ENCODE results near the gene CERS2.

Gene CERS2

DNA sequence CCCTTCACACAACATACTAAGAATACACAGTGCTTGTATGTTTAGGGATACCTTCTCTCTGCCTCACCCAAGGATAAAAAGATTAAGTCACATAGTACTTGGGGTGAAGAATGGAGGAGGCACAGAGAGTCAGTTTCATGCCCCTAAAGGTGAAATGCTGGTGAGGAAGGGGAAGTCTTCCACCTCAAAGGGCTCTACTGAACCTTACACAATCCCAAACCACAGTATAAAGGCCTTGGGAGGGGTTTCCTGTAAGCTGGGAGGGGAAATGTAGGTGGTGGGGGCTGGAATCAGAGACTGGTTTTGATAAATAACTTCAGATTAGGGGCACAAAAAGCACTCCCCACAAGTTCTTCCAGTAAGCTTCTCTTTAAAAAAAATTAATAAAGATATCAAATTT is 28.5 kb upstream of the CERS2 start:
- DNase-seq (ENCODE audit: low read depth) = no peak
- no peak overlapping the region for H3K4me3 ChIP-seq (ENCODE audit: control insufficient read depth, low read depth, low read length)
- TF ChIP-seq, protein P1, sequence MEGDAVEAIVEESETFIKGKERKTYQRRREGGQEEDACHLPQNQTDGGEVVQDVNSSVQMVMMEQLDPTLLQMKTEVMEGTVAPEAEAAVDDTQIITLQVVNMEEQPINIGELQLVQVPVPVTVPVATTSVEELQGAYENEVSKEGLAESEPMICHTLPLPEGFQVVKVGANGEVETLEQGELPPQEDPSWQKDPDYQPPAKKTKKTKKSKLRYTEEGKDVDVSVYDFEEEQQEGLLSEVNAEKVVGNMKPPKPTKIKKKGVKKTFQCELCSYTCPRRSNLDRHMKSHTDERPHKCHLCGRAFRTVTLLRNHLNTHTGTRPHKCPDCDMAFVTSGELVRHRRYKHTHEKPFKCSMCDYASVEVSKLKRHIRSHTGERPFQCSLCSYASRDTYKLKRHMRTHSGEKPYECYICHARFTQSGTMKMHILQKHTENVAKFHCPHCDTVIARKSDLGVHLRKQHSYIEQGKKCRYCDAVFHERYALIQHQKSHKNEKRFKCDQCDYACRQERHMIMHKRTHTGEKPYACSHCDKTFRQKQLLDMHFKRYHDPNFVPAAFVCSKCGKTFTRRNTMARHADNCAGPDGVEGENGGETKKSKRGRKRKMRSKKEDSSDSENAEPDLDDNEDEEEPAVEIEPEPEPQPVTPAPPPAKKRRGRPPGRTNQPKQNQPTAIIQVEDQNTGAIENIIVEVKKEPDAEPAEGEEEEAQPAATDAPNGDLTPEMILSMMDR (conservative IDR thresholded peaks at IDR 0.05; ENCODE audit: control insufficient read depth, insufficient read depth, low read depth, low read length) = no peak

DNA sequence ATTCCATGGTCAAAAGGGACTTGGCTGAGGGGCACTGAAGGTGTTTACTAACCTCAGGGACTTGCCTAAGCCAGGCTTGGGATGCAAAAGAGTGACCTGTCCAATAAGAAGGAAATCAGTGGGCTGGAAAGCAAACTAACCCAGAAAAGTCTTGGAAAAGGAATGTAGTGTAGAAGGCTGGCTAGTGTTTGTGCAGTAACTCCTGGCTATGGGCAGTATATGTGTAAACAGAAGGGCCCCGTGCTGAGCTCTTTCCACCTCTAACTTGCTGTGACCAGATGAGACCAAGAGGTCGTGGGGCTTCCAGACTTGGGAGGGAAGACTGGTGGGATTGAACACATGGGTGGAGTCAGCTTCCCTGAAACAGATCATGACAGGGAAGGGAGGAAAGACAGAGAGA is 28.0 kb upstream of the CERS2 start:
- DNase-seq (ENCODE audit: low read depth) = no peak
- no peak overlapping the region for H3K4me3 ChIP-seq (ENCODE audit: control insufficient read depth, low read depth, low read length)
- TF ChIP-seq, protein P1 (conservative IDR thresholded peaks at IDR 0.05; ENCODE audit: control insufficient read depth, insufficient read depth, low read depth, low read length) = no peak

DNA sequence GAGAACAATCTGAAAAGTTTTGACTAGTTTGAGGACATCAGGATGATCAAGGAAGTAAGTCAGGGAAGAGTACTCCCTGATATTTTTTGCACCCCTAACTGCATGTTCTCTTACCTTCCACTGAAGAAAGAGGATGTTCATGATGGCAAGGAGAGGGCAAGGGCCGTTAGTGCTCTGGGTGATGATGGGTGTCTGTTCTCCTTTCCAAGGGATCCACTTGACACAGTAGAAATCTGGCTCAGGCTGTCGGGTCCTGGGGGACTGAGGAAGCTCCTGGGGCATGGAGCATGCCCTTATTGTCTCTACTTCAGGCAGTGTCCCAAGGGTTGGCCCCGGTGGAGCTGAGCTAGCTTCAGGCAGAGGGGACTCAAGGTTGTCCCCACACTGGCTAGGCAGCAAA is 27.4 kb upstream of the CERS2 start:
- H3K4me3 ChIP-seq (ENCODE audit: control insufficient read depth, low read depth, low read length) = no peak overlapping the region
- TF ChIP-seq, protein P1 (conservative IDR thresholded peaks at IDR 0.05; ENCODE audit: control insufficient read depth, insufficient read depth, low read depth, low read length) = no peak

DNA sequence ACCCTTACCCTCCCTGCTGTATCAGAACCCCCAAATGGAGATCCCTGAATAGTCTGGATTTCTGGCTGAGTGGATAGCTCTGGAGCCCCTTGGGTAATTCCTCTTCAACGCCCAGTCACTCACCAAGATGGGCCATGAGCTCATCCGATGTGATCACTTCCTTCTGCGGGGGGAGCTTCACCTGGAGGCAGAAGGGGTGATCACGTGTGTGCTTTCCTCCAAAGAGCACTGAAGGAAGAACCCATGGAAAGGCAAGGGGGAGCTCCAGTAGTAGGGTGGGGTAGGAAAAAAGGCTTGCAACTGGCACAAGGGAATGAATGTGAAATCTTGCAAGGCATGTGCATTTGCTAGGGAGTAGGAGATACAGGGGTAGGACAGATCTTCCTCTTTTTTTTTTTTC is 27.0 kb upstream of the CERS2 start:
- TF ChIP-seq, protein P1 (conservative IDR thresholded peaks at IDR 0.05; ENCODE audit: control insufficient read depth, insufficient read depth, low read depth, low read length) = no peak
- DNase-seq (ENCODE audit: low read depth) = no peak
- no peak overlapping the region for H3K4me3 ChIP-seq (ENCODE audit: control insufficient read depth, low read depth, low read length)

More for the DNA sequence above, 27.4 kb upstream of the CERS2 start:
- DNase-seq (ENCODE audit: low read depth) = no peak

DNA sequence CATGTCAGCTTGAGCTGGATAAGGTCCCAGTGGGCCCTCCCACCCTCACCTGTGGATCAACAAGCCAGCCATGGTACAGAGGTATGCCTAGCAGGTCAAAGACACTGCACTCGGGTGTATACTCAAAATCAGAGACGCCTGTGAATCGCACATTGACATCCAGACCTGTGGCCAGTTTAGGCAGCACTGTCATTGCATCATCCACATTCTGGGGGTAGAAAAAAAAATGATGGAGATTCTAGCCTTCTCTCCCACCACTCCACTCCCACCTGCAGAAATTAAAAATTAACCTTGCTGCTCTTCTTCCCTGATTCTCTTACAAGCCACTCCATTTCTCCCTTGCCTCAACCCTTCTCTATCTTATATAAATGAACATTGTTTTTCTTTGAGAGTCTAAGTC is 25.8 kb upstream of the CERS2 start:
- DNase-seq (ENCODE audit: low read depth) = no peak
- TF ChIP-seq, protein P1 (conservative IDR thresholded peaks at IDR 0.05; ENCODE audit: control insufficient read depth, insufficient read depth, low read depth, low read length) = no peak
- no peak overlapping the region for H3K4me3 ChIP-seq (ENCODE audit: control insufficient read depth, low read depth, low read length)

DNA sequence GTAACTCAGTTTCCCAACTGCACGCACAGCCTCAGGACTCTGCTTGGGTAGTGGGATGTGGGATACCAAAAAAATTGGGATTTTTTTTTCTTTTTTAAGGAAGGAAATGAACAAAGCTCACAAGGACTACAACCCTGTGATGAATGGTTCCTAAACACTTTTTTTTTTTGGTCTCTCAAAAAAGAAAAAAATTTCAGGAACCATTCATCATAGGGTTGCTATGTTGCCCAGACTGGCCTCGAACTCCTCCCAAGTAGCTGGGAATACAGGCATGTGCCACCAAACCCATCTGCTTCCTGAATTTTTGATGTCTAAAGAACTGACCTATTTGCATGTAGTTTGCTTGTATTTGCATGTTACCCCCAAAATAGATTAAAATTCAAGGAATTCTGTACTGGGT is 25.3 kb upstream of the CERS2 start:
- TF ChIP-seq, protein P1 (conservative IDR thresholded peaks at IDR 0.05; ENCODE audit: control insufficient read depth, insufficient read depth, low read depth, low read length) = no peak
- H3K4me3 ChIP-seq (ENCODE audit: control insufficient read depth, low read depth, low read length) = no peak overlapping the region
- no peak for DNase-seq (ENCODE audit: low read depth)

DNA sequence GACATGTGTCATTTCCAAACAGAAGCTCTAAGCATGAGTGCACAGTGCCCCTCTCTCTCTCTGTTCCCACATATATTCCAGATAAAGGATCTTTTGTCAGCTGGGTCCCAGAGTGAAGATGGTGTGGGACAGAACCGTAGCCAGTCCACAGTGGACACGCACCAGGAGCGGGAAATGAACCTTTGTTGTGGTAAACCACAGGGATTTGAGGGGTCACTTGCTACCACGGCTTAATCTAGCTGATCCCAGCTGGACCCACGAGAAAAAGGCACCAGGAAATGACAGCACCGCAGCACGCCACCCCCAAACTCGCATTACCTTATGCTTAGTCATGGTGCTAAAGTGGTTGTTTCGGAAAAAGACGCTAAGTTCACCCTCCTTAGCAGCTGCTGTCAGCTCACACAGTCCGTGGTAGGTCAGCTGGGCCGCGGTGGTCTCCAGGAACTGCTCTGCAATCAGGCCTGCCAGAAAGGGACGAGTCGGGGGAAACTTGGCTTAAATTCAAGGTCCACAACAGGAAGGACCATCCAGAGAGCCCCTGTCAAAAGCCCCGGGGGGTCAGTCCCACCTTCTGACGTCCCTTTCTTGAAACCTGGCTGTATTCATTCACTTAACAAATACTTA is 24.5 kb upstream of the CERS2 start:
- peak; percentile 66 for DNase-seq (ENCODE audit: low read depth)
- TF ChIP-seq, protein P1 (conservative IDR thresholded peaks at IDR 0.05; ENCODE audit: control insufficient read depth, insufficient read depth, low read depth, low read length) = no peak

More for the DNA sequence above, 24.5 kb upstream of the CERS2 start:
- no peak overlapping the region for H3K4me3 ChIP-seq (ENCODE audit: control insufficient read depth, low read depth, low read length)

Measured in fibroblast of mammary gland (primary cell).